NCI-H2029 treated with DMSO at 0.1 percent for 48 hours (cell line): Measurements from ENCODE around the gene SORBS1.

Source experiments
- DNase-seq: peaks from one replicate; lab custom pipeline; 2025; lab: John Stamatoyannopoulos, UW

Gene SORBS1

GRCh38 chr10:95314192-95314918 is 246.8 kb downstream of the SORBS1 start:
- DNase-seq: no peak

- no peak for DNase-seq
These were observed 248.1 kb downstream of the SORBS1 start for GRCh38 chr10:95312986-95313495.

GRCh38 chr10:95312257-95312656 is 248.9 kb downstream of the SORBS1 start:
- DNase-seq: no peak

GRCh38 chr10:95309958-95310357 is 251.2 kb downstream of the SORBS1 start:
- no peak for DNase-seq

- DNase-seq: no peak
These were observed 252.5 kb downstream of the SORBS1 start for GRCh38 chr10:95308389-95309302.

- DNase-seq: no peak
These were observed 254.3 kb downstream of the SORBS1 start for GRCh38 chr10:95306851-95307250.

- no peak for DNase-seq
These were observed 254.9 kb downstream of the SORBS1 start for GRCh38 chr10:95306318-95306650.

- DNase-seq: no peak
These were observed 255.4 kb downstream of the SORBS1 start for GRCh38 chr10:95305606-95306317.

GRCh38 chr10:95304976-95305375 is 256.2 kb downstream of the SORBS1 start:
- DNase-seq: no peak

GRCh38 chr10:95304463-95304862 is 256.7 kb downstream of the SORBS1 start:
- no peak for DNase-seq

GRCh38 chr10:95303950-95304349 is 257.2 kb downstream of the SORBS1 start:
- DNase-seq: no peak

GRCh38 chr10:95303535-95303934 is 257.6 kb downstream of the SORBS1 start:
- no peak for DNase-seq

GRCh38 chr10:95300022-95300539 is 261.1 kb downstream of the SORBS1 start:
- DNase-seq: no peak

- DNase-seq: no peak
These were observed 263.8 kb downstream of the SORBS1 start for GRCh38 chr10:95297402-95297801.

- DNase-seq: no peak
These were observed 264.4 kb downstream of the SORBS1 start for GRCh38 chr10:95296764-95297163.

GRCh38 chr10:95295031-95295755 is 266.0 kb downstream of the SORBS1 start:
- DNase-seq: no peak

GRCh38 chr10:95293631-95294030 is 267.5 kb downstream of the SORBS1 start:
- no peak for DNase-seq

GRCh38 chr10:95291365-95292039 is 269.7 kb downstream of the SORBS1 start:
- DNase-seq: no peak

GRCh38 chr10:95290461-95291364 is 270.5 kb downstream of the SORBS1 start, which contains the start of gene PDLIM1:
PDLIM1 (minus strand) TSS chr10:95291003; CDS start chr10:95290915, 88 bp downstream.
- no peak for DNase-seq
